GM18517 (cell line): ENCODE measurements around the gene GPR148.

Experiments
- ATAC-seq: cut with Tn5 transposase; IDR thresholded peaks from one replicate; pipeline ENCODE4 v1.9.1; 2021; ENCODE audit warnings: mild to moderate bottlenecking, moderate library complexity; ENCODE audit not compliant: unreplicated experiment

Gene GPR148

DNA sequence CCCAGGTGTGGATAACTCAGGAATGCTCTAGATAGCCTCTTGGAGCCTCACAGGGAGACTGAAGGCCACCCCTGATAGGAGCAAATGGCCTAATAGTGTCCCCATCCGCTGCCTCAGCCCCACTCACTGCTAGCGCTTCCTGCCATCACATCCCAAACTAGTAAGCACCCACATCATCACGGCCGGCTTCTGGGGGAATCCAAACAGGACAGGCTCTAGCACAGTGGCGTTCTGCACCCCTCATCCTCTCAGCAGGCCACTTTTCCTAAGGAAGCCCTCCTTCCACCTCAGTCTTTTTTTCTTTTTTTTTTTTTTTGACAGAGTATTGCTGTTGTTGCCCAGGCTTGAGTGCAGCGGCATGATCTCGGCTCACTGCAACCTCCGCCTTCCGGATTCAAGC is 20.2 kb downstream of the GPR148 start:
- ATAC-seq = no peak

DNA sequence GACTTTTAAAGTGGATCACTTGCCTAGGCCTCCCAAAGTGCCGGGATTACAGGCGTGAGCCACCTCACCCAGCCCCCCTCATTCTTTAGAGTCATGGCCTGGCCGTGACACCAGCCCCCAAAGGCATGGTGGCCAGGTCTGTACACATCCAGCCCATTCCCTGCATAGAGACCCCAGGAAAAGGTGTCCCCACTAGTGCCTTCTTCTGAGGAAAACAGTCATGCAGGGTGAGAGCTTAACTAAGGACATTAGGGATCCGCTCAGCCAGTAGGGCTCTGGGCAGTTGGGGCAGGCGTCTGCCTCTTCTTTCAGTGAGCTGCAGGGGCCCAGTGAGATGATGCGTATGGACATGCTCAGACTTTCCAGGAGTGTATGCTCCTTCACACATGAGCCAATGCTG is 20.8 kb downstream of the GPR148 start:
- no peak for ATAC-seq

DNA sequence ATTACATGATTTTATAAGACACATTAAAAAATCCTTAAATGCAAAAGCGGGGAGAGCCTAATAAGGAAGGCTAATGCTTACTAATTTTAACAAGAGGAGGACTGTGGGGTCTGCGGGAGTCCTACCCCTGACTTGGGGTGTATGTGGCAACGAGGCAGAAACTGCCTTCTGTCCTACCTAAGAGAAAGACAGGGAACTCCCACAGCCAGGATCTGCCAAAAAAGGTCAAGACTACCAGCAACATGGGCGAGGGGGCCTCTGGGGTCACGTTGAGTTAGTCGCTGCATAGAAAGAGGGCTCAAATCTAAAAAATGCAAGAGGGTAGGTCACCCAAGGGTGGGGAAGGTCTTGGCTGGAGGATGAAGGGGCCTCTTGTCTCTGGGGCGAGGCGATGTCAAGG is 25.9 kb downstream of the GPR148 start:
- no peak for ATAC-seq

DNA sequence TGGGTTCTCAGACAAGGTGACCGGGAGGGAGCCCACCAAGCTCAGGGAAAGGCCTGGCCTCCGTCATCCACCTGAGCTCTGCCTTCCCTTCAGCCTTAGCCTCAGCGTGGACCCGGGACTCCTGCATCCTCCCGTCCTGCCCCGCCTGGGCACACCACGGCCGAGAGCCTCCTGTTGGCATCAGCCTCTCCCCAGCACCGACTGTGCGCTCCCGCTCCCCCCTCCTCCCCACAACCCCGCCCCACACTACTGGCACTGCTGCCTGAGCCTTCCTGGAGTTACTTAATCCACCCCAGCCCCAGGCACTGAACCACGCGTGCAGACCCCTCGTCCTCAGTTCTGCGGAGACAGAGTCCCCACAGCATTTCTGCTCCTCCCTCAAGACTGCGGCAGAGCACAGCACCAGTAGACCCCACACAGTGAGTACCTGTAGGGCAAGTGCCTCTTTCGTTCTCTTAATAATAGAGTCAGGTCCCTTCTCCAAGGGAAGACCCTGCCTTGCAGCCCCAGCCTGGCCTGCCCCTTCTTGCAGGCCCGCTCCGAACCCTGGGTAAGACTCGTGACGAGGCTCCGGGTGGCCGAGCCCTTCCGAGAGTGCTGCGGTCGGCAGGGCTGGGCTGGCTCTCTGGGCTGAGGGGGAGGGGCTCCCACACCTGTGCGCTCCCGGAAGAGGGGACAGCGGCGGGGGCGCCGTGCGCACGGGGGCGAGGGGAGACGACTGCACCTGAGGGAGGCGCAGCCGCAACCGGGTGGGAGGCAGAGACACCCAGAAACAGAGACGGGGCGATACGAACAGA is 26.6 kb downstream of the GPR148 start, which contains the start of gene AMER3:
TSS of gene AMER3 (plus strand) at position 285 of the 797 bp plus-strand sequence. CDS start 6,533 bp downstream, outside the sequence.
- no peak for ATAC-seq

DNA sequence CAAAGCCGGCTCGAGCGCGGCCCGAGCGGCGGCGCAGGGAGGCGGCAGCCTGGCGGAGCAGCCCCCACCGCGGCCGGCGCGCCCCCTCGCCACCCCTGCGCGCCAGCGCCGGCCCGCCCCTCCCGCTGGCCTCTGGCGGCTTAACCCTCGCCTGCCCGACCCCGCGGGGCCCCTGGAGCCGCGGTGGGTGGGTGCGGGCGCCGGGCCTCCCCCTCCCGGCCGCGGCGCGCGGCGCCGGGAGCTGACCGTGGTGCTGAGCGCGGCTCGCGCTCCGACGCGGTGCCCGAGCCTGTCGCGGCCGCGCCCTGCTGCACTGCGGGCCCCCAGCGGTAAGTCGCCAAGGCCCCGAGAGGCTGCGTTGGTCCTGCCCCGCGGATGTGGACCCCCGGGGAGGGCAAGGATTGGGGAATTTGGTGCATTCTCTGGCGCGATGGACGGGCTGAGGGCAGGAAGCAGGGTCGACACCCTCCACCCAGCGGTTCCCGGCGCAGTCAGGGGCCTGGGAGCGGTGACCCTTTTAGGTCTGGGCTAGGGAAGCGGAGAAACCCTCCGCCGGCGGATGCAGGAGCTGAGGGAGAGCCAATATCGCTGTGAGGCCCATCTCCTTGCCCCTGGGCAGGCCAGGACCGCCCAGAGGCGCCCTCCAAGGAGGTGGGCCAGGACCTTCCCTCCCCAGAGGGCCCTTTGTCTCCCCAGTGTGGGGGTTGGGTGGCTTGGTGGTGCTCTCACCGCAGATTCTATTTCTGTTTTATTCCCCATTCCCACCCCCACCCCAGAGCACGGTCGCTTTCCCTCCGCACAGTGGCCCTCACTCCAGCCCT is 27.4 kb downstream of the GPR148 start:
- ATAC-seq = no peak

DNA sequence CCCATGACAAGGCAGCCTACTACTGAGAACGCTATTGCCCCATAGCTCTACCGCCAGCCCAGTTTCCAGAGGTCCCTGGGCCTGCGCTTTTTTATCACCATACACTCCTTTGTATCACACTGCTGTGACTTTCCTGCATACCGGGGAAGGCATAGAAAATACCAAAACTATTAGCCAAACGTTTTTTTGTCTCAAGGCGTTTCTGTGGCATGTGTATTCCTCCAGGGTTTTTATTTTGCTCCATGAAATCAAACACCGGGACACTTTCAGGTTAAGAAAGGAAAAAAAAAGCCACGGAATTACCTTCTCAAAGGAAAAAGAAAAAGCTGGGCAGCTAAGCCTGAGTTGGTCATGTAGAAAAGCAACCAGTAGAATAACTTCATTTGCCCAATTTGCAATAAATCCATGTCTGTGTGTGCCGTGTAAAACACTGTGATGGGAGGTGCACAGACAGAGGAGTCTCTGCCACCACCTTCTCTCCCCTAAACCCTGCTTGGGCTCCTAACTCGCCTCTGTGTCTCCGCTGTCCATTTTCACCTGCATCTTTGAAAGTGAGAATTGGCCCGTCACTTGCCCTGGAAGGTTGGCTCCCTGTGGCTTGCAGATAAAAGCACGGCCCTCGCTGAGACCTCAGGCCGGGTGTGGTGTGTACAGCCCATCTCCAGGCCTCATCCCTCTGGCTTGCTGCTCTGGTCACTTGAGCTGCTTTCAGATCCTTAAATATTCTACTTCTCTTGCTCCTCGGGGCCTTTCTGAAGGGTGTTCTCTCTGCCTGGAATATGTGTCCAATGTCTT is 28.2 kb downstream of the GPR148 start:
- ATAC-seq = no peak

DNA sequence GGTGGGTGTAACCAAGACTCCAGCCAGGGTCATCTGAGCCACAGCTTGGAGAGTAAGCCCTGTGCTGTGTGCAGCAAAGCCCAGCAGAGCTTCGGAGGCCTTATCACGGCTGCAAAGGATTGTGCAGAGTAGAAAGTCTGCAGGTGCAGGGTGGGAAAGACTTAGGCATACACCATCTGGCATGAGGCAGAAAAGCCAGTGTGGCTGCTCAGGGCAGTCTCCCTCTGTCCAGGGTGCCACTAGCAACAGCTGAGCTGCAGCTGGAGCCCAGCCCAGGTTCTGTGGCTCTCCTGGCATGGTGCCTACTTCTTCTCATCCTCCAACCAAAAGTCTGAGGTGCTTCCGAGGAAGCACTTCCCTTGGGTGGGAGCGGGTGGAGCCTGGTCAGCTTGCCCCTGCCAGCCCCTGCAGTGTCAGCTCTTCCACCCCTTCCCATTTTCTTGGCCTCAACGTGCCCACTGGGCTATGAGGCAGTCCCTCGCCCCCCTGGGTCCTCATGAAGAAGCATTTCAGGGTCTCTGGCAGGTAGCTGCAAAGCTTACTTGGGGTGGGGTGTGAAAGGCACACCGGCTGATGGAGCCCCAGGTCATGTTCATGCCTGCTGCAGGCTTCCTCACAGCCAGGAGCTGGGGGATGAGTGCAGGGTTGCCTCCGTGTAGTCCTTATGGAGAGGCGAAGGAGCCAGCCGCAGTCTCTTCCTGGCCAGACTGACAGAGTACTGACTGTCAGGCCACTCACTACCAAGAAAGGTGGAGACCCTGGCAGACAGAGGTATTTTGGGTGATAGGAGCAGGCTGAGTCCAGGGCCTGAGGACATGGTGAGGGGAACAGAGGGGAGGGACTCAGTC is 31.3 kb downstream of the GPR148 start:
- no peak for ATAC-seq

DNA sequence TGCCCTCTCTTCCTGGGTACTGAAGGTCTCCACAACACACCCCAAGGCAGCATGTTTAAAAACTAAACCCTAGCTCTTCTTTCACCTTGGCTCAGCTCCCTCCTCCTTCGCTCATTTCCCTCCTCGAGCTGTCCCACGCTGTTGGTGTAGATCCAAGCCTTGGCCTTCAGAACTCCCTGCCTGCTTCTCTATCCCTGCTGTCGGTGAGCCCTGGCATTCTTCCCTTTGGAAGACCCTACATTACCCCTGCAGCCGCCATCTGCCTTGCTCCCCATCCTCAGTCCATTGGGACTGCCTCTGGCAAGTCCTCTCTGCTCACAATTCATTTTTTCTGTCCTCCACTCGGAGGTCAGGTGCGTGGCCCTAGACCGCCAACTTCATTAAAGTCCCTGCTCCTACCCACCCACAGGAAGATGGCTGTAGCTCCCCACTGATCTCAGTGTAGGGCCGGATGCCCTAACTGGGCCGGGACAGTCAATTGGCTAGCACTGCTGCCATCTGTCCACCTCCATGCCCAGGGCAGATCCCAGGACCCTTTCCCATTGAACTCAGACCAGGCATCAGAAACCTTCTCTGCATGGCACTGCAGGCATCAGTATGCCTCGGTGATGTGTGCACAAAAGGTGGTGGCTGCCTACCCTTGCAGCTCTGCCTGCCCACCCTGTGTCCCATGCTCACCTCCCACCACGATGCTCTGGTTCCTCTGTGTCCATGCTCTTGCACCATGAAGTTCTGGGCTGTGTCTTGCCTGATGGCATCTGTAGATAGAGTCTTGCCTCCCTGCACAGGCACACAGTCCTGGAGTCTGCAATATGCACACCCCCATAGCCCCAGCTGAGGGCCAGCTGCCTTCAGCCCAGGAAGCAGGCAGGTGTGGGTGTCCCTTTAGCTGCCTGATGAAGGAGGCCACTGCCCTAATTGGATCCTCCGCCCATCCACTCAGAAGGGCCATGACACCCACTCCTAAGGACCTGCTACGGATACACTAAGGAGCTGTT is 32.2 kb downstream of the GPR148 start:
- ATAC-seq = no peak

DNA sequence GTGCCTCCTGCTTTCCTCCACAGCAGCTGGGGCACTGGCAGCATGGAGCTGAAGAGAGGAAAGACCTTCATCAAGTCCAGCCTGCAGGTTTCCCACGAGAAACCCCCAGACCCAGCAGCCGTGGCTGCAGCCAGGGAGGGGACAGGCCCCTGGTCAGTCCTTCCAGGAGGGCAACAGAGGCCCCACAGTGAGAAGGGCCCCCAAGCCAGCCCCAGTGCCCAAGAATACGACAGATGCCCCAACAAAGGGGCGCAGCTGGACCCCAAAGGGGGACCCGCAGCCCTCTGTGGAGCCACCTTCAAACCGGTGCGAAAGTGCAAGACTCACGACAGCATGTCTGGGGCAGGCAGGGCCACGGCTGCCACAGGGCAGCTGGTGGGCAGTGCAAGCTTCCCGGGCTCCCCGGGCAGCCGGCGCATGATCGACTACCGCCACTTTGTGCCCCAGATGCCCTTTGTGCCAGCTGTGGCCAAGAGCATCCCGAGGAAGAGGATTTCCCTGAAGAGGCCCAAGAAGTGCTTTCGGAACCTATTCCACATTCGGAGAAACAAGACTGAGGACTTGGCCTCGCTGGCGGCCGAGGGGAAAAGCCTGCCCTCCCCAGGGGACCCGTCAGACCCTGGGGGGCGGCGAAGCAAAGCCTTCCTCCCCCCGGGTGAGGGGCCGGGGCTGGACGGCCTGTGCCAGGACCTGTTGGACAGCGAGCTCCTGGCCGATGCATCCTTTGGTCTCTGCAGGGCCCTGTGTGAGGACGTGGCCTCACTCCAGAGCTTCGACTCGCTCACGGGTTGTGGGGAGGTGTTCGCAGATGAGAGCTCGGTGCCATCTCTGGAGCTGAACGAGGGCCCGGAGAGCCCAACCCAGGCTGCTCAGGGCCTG is 33.4 kb downstream of the GPR148 start:
- ATAC-seq = no peak

DNA sequence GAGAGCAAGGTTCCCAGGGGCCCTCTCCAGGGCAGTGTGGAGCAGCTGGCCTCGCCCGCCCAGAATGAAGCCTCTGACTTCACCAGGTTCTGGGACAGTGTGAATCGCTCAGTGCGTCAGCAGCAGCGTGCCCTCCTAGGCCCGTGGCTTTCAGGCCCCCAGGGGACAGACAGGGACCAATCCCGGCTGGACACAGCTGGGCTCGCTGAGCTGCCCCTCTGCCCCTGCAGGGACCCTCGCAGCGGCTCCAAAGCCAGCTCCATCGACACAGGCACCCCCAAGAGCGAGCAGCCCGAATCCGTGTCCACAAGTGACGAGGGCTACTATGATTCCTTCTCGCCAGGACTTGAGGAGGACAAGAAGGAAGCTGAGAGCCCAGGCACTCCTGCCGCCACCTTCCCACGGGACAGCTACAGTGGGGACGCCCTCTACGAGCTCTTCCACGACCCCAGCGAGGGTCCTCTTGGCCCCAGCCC is 34.1 kb downstream of the GPR148 start:
- no peak for ATAC-seq

DNA sequence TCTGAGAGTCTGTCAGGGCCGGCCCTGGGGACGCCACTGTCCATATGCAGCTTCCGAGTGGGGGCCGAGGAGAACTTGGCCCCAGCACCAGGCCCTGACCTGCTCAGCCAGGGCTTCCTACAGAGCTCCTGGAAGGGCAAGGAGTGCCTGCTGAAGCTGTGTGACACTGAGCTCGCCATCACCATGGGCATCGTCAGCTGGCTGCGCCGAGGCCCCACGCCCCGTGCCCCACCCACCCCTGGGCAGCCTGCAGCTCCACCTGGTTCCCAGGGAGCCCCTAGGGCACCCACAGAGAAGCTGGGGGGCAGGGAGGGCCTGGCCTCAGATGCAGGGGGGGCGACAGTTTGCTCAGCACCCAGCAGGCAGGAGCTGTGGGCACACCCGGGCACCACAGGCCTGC is 34.5 kb downstream of the GPR148 start:
- ATAC-seq = no peak

DNA sequence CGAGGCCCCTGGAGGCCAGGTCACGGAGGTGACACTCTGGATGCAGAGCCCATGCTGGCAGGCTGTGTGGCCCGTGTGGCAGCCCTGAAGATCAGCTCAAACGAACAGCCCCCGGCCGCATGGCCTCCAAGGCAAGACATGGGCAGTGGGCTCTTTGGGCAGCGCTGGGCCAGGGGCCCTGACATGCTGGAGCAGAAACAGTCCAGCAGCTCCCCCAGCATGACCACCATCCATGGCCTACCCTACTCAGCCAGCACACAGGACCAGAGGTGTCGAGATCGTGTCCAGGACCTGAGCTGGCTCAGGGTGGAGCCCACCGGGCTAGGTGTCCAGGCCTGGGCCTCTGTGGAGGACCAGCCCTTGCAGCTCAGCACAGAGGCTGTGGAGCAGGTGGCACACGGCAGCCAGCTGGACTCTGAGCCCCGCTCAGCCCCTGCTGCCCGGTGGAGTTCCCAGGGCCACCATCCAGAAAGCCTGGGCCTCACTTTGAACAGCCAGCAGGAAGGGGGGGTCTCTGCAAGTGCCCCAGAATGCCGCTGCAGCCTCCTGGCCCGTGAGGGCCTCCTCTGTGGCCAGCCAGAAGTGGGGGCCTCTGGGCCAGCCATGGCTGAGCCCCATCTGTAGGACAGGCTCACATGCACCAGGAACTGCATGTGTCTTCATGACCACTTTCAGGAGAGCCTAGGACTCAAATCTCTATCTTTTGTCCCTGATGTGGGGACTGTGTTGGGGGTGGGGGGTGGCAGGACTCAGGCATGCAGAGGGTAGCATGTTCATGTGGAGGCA is 35.4 kb downstream of the GPR148 start:
- no peak for ATAC-seq

DNA sequence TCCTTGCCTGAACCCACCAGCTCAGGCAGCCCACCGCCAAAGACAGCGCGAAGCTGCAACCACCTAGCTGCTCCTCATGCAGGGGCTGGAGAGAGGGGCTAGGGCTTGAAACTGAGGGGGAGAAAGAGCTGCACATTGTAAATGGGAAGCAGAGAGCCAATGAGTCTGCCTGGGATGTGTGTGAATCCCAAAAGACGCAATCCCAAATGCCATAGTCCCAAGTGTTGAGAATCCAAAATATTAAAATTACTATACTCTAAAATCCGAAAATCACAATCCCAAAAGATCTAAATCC is 35.9 kb downstream of the GPR148 start:
- ATAC-seq = no peak

DNA sequence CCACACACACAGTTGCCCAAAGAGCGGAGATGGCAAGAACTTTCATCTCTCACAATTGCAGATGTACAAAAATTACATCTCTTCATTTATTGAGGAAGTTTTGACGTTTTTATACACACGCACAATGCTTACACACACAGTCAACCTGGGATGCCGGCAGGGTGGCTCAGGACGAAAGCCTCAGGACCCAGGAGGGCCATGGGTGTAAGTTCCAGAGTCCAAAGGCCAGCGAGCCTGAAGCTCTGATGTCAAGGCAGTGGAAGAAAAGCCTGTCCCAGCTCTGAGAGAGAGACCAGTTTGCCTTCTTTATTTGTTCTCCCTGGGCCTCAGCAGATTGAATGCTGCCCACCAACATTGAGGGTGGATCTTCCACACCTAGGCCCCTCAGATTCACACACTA is 36.6 kb downstream of the GPR148 start:
- ATAC-seq = no peak

DNA sequence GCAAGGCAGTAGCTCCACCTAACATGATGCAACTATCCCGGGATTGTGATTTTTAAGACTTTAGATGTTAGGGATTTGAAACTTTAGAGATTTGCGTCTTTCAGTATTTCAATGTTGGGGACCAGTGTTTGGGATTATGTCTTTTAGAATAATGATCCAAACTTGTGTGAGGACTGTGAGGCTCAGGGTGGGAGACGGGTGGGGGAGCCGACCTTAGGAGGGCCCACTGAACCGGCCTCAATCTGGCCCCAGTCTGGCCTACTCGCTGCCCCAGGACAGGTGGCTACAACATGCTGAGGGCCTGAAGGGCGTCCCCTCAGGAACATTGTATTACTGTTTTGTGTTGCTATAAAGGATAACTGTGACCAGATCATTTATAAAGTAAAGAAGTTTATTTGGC is 37.2 kb downstream of the GPR148 start:
- no peak for ATAC-seq

DNA sequence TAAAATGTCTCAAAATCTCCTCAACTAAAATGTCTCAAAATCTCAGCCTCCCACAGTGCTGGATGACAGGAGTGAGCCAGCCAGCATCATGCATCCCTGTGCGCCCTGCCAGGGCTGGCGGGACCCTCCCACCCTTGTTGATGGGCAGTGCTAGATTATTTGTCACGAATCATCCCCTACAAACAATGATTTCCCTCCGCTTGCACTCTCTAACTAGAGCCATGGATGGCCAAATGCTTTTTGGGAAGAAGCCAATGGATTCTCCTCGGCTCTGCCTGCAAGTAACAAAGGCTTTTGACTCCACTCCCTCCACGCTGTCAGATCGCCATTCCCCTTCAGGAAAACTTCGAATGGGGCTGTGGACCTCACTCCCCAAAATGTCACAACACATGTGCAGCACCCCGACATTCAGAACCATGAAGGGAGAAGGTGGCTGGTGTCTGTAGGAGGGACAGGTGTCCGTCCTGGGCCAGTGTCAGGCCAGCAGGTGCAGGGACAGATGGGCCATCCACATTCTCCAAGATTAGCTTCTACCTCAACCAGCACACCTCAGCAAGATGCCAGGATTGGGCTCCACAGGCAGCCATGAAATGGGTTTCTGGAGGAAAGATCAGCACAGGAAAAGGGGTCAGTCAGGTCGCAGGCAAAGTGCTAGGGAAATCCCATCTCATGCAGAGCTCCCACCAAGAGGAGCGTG is 38.0 kb downstream of the GPR148 start:
- ATAC-seq = no peak

DNA sequence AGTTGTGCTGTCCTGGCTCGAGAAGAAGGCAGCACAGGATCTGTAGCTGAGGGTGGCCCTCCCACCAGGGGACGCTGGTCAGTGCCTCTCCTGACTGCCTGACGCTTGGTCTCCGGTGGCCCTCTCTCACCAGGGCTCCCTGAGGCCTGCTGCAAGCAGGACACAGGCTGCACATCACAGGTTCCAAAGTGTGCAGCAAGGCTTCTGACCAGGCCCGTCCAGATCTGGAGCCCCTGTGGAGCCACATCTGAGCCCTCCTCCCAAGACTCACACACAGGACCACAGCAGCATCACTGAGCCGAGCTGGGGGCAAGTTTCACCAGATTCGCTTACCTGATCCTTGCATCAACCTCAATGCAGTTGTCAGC is 38.5 kb downstream of the GPR148 start:
- no peak for ATAC-seq
